Measurements from ENCODE around the gene AVL9. TPM values are rescaled to one million over a fixed set of nuclear protein-coding genes. Genes with fewer than 3 reads are reported as not detected.

Gene AVL9
- total and polyA plus RNA-seq, 2 experiments from 2014 or later: 14.0 to 55.7 TPM

DNA sequence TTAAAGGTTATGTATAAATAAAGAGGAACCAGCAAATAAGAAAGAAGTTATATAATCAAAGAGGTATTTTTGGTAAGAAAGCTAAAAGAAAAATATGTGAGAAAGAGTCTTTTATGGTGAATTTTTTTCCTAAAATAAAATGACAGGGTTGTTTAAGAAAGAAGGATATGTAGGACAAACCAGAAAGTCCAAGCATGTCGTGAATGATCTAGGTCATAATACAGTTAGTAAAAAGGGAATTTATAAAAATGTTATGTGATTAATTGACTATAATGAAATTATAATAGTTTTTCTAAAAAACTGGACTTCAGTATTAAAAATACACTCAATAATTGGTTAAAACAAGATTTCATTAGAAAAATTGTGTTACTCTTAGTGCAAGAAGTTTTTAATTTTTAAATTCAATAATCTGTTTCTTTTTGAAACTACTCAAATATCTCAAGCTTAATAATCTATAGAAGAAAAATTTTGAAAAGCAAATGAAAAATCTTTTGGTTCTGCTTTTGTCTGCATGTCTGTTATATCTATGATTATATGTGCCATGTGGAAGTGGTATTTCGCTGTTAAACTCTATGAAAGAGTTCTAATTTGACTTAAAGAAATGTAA lies 23.3 kb downstream of the AVL9 start:
- TF ChIP-seq EZH2 (IDR thresholded peaks at IDR 0.05; ENCODE audit: borderline replicate concordance) (no peak), EZH2phosphoT487 (IDR thresholded peaks at IDR 0.05; ENCODE audit: low read depth, severe bottlenecking, unreplicated experiment) (no peak)
- TF ChIP-seq, protein P1, sequence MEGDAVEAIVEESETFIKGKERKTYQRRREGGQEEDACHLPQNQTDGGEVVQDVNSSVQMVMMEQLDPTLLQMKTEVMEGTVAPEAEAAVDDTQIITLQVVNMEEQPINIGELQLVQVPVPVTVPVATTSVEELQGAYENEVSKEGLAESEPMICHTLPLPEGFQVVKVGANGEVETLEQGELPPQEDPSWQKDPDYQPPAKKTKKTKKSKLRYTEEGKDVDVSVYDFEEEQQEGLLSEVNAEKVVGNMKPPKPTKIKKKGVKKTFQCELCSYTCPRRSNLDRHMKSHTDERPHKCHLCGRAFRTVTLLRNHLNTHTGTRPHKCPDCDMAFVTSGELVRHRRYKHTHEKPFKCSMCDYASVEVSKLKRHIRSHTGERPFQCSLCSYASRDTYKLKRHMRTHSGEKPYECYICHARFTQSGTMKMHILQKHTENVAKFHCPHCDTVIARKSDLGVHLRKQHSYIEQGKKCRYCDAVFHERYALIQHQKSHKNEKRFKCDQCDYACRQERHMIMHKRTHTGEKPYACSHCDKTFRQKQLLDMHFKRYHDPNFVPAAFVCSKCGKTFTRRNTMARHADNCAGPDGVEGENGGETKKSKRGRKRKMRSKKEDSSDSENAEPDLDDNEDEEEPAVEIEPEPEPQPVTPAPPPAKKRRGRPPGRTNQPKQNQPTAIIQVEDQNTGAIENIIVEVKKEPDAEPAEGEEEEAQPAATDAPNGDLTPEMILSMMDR (IDR thresholded peaks at IDR 0.05; ENCODE audit: poor library complexity): no peak
- 65% methylated on average over 2 of the region's 2 CpGs for WGBS (ENCODE audit: low lambda C conversion rate, missing lambda C conversion rate)
- Histone ChIP-seq H4K20me1 (ENCODE audit: insufficient read depth, poor library complexity, severe bottlenecking) (no peaks in the 10 kb centered on the region), H3K79me2 (peaks cover 75% of the 10 kb centered on the region), H3K4me3 (no peak overlapping the region), H3K36me3 (replicated peaks; ENCODE audit: insufficient read depth, low read depth) (no peaks in the 10 kb centered on the region), H3K9me2 (replicated peaks; ENCODE audit: insufficient read depth) (no peaks in the 10 kb centered on the region), H3K4me1 (ENCODE audit: insufficient read depth) (peaks cover 12% of the 10 kb centered on the region), H3K4me2 (no peak overlapping the region), H3K27me3 (no peaks in the 10 kb centered on the region), H3K27ac (no peak overlapping the region), H3K9me3 (ENCODE audit: low read depth) (peaks cover 8% of the 10 kb centered on the region), H2AFZ (no peak overlapping the region)
- DNase-seq (ENCODE audit: low spot score): no peak

DNA sequence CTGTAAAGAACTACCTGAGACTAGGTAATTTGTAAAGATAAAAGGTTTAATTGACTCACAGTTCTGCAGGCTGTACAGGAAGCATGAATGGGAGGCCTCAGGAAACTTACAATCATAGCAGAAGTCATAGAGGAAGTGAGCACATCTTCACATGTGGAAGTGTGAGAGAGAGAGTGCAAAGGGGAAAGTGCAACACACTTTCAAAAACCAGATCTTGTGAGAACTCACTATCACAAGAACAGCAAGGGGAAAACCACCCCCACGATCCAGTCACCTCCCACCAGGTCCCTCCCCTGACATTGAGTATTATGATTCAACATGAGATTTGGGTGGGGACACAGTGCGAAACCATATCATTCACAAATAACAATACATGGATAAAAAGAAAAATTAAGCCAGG lies 24.5 kb downstream of the AVL9 start:
- H2AFZ ChIP-seq: no peak overlapping the region
- H3K9me2 ChIP-seq (replicated peaks; ENCODE audit: insufficient read depth): no peaks in the 10 kb centered on the region
- no peaks in the 10 kb centered on the region for H3K27me3 ChIP-seq
- H3K4me1 ChIP-seq (ENCODE audit: insufficient read depth): peaks cover 12% of the 10 kb centered on the region
- H3K9me3 ChIP-seq (ENCODE audit: low read depth): peaks cover 8% of the 10 kb centered on the region
- peaks cover 75% of the 10 kb centered on the region for H3K79me2 ChIP-seq
- TF ChIP-seq EZH2 (IDR thresholded peaks at IDR 0.05; ENCODE audit: borderline replicate concordance) (no peak), EZH2phosphoT487 (IDR thresholded peaks at IDR 0.05; ENCODE audit: low read depth, severe bottlenecking, unreplicated experiment) (no peak)
- TF ChIP-seq, protein P1 (IDR thresholded peaks at IDR 0.05; ENCODE audit: poor library complexity): no peak
- DNase-seq (ENCODE audit: low spot score): no peak
- H3K36me3 ChIP-seq (replicated peaks; ENCODE audit: insufficient read depth, low read depth): no peaks in the 10 kb centered on the region
- no peak overlapping the region for H3K4me3 ChIP-seq
- no peak overlapping the region for H3K27ac ChIP-seq
- WGBS (ENCODE audit: low lambda C conversion rate, missing lambda C conversion rate): 100% methylated on average over 2 of the region's 2 CpGs
- H3K4me2 ChIP-seq: no peak overlapping the region
- H4K20me1 ChIP-seq (ENCODE audit: insufficient read depth, poor library complexity, severe bottlenecking): no peaks in the 10 kb centered on the region

GRCh38 chr7:32522746-32523530 lies 27.6 kb downstream of the AVL9 start:
- no peaks in the 10 kb centered on the region for H3K27me3 ChIP-seq
- 90% methylated on average over 6 of the region's 6 CpGs for WGBS (ENCODE audit: low lambda C conversion rate, missing lambda C conversion rate)
- DNase-seq (ENCODE audit: low spot score): no peak
- peaks cover 8% of the 10 kb centered on the region for H3K9me3 ChIP-seq (ENCODE audit: low read depth)
- no peak overlapping the region for H3K27ac ChIP-seq
- TF ChIP-seq, protein P1 (IDR thresholded peaks at IDR 0.05; ENCODE audit: poor library complexity): no peak
- no peak for TF ChIP-seq EZH2 (IDR thresholded peaks at IDR 0.05; ENCODE audit: borderline replicate concordance)
- no peak for TF ChIP-seq EZH2phosphoT487 (IDR thresholded peaks at IDR 0.05; ENCODE audit: low read depth, severe bottlenecking, unreplicated experiment)
- no peaks in the 10 kb centered on the region for H3K4me1 ChIP-seq (ENCODE audit: insufficient read depth)
- no peak overlapping the region for H3K4me2 ChIP-seq
- no peaks in the 10 kb centered on the region for H3K36me3 ChIP-seq (replicated peaks; ENCODE audit: insufficient read depth, low read depth)
- H3K4me3 ChIP-seq: no peak overlapping the region
- peaks cover 8% of the 10 kb centered on the region for H4K20me1 ChIP-seq (ENCODE audit: insufficient read depth, poor library complexity, severe bottlenecking)
- peaks cover 91% of the 10 kb centered on the region for H3K79me2 ChIP-seq
- no peak overlapping the region for H2AFZ ChIP-seq
- no peaks in the 10 kb centered on the region for H3K9me2 ChIP-seq (replicated peaks; ENCODE audit: insufficient read depth)

Data from hepatocyte (in vitro differentiated cells).